Neutrophil (primary cell): ENCODE data around the gene AIG1.

Experiments used
- H3K27ac ChIP-seq: fragments of 200-600 bp; sonication (generic); 2 replicates; pipeline ENCODE4 v1.5.1; 2016; ENCODE audit warnings: mild to moderate bottlenecking, moderate library complexity
- H3K27me3 ChIP-seq: fragments of 200-600 bp; sonication (generic); 2 replicates; pipeline ENCODE4 v1.6.0; 2016; ENCODE audit warnings: mild to moderate bottlenecking
- H3K36me3 ChIP-seq: fragments of 200-600 bp; sonication (generic); 2 replicates; pipeline ENCODE4 v1.5.1; 2017
- H3K4me1 ChIP-seq, 2 experiments: fragments of 200-600 bp in 1 of 2; sonication (generic) in 1 of 2; 1 replicate in 1 of 2; 2 replicates in 1 of 2; pipeline versions ENCODE4 v1.5.1 to v1.6.1; 2013 to 2016; ENCODE audit warnings: low read depth in 1 of 2, low read length in 1 of 2, mild to moderate bottlenecking in 1 of 2, moderate library complexity in 1 of 2; ENCODE audit not compliant: control insufficient read depth in 1 of 2, insufficient read depth in 1 of 2
- H3K4me3 ChIP-seq, 2 experiments: fragments of 200-600 bp in 1 of 2; sonication (generic) in 1 of 2; 1 replicate in 1 of 2; 2 replicates in 1 of 2; pipeline ENCODE4 v1.5.1; 2013 to 2016; ENCODE audit warnings: low read depth in 1 of 2, low read length in 1 of 2, mild to moderate bottlenecking in 1 of 2, moderate library complexity in 1 of 2
- H3K9me3 ChIP-seq: fragments of 200-600 bp; sonication (generic); 2 replicates; pipeline ENCODE4 v1.5.1; 2016
- TF ChIP-seq, protein P1 (sequence below): fragments of 200-600 bp; sonication (generic); IDR thresholded peaks from 2 replicates; pipeline ENCODE4 v1.5.1; 2016; ENCODE audit warnings: antibody characterized with exemption

The AIG1 gene

DNA sequence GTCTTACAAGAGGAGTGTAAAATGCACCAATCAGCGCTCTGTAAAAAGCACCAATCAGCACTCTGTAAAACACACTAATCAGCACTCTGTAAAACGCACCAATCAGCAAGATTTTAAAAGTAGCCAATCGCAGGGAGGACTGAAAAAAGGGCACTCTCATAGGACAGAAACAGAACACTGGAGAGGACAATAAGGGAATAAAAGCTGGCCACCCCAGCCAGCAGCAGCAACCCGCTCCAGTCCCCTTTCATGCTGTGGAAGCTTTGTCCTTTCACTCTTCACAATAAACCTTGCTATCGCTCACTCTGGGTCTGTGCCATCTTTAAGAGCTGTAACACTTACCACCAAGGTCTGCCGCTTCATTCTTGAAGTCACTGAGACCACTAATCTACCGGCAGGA is 1.7 kb upstream of the AIG1 start:
- TF ChIP-seq, protein P1, sequence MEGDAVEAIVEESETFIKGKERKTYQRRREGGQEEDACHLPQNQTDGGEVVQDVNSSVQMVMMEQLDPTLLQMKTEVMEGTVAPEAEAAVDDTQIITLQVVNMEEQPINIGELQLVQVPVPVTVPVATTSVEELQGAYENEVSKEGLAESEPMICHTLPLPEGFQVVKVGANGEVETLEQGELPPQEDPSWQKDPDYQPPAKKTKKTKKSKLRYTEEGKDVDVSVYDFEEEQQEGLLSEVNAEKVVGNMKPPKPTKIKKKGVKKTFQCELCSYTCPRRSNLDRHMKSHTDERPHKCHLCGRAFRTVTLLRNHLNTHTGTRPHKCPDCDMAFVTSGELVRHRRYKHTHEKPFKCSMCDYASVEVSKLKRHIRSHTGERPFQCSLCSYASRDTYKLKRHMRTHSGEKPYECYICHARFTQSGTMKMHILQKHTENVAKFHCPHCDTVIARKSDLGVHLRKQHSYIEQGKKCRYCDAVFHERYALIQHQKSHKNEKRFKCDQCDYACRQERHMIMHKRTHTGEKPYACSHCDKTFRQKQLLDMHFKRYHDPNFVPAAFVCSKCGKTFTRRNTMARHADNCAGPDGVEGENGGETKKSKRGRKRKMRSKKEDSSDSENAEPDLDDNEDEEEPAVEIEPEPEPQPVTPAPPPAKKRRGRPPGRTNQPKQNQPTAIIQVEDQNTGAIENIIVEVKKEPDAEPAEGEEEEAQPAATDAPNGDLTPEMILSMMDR: no peak
- H3K4me1 ChIP-seq: peaks cover 12 to 18% of the 10 kb centered on the region in 2 experiments
- H3K9me3 ChIP-seq: no peaks in the 10 kb centered on the region
- no peaks in the 10 kb centered on the region for H3K36me3 ChIP-seq
- peak overlapping the region; percentile 95 for H3K27ac ChIP-seq
- H3K4me3 ChIP-seq: no peak overlapping the region
- H3K27me3 ChIP-seq: no peaks in the 10 kb centered on the region

DNA sequence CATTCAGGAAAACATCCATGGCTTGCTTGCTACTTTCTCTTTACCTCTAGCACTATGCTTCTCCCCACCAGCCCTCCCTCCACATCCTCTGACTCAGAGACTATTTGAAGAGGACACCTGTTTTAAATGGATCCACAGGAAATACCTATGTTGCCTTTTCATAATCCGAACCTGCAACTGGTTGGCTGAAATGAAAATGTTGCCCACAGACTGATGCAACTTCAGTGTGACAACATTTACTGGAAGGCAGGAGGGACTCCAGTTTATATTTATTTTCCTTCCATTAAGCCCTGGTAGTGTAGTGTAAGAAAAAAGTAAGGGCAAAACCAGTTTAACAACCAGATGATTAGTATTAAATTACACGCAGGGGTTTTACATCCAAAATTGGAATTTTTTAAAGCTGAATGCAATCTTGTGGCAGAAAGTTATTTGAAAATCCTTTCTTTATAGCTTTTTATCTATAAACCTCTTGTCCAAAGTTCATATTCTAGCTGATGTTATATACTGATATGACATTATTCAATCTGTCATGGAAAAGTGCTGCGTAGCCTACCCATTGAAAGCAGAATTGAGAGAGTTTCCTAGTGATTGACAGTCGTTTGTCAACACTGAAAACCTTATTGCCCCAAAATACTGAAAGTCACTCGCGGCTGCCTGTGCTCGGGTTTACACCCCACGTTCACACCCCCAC is 881 bp upstream of the AIG1 start:
- Histone ChIP-seq H3K4me1 (peaks cover 16 to 22% of the 10 kb centered on the region in 2 experiments), H3K9me3 (no peaks in the 10 kb centered on the region), H3K27me3 (no peaks in the 10 kb centered on the region), H3K36me3 (no peaks in the 10 kb centered on the region), H3K27ac (peak overlapping the region; percentile 95), H3K4me3 (peak overlapping the region; percentile 75 to 80)
- TF ChIP-seq, protein P1: no peak

DNA sequence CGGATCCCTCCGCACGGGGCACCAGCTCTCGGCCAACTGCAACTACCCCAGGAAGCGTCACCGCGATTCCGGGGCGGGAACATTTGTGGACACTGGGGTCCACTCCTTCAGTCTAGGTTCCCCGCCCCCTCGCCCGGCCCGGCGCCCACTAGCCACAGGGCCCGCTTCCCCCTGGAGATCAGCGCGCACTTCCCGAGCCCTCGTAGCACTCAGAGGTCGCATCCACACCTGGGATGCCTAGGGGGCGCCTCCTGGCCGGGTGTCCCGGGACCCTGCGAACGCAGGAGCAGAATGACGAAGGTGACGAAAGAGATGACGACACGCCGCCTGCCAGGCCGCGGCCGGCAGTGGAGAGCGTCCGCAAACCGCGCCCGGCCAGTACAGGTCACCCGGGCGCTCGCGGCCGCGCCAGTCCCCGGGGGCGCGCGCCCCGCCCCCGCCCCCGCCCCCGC is 309 bp upstream of the AIG1 start:
- no peaks in the 10 kb centered on the region for H3K9me3 ChIP-seq
- H3K4me1 ChIP-seq: peaks cover 22 to 26% of the 10 kb centered on the region in 2 experiments
- H3K4me3 ChIP-seq: peak overlapping the region; percentile 75 to 80
- H3K36me3 ChIP-seq: no peaks in the 10 kb centered on the region
- peak overlapping the region; percentile 95 for H3K27ac ChIP-seq
- TF ChIP-seq, protein P1: peak; percentile 49
- no peaks in the 10 kb centered on the region for H3K27me3 ChIP-seq

DNA sequence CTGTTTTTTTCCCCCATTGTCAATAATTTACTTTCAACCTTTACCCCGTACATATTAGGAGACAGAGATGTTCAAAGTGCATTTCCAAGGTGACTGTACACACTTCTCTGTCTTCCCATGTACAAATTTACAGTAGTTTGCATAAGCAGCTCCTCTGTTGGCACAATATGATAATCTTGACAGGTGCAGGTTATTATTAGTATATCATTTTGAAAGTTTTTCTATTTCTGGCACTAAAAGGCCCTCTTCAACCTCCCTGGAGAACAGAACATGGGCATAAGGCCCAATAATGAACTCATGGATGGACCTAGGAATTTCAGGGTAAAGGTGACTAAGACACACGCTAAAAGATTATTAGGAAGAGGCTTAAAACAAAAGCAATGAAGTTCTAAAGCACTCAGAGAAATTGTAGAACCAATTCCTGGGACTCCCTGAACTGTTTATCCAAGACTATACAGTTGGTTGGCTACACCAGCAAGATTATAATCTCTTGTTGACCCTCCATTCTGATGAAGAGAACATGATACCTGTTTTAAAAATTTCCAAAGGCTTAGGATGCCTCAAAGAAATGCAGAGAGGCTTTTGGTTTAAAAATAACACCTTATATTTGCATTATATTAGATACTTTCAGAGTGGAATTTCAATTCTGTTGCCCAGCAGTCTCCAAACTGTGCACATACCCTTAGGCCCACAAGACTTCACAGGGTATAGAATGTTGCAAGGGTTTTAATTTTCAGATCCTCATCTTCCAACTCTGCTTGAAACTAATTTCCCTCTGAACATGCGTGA is 1.1 kb downstream of the AIG1 start:
- Histone ChIP-seq H3K4me1 (peaks cover 26% of the 10 kb centered on the region in 2 experiments), H3K27me3 (no peaks in the 10 kb centered on the region), H3K4me3 (peak overlapping the region in 1 of 2 experiments; percentile 75), H3K9me3 (no peaks in the 10 kb centered on the region), H3K36me3 (no peaks in the 10 kb centered on the region), H3K27ac (peak overlapping the region; percentile 95)
- TF ChIP-seq, protein P1: no peak

DNA sequence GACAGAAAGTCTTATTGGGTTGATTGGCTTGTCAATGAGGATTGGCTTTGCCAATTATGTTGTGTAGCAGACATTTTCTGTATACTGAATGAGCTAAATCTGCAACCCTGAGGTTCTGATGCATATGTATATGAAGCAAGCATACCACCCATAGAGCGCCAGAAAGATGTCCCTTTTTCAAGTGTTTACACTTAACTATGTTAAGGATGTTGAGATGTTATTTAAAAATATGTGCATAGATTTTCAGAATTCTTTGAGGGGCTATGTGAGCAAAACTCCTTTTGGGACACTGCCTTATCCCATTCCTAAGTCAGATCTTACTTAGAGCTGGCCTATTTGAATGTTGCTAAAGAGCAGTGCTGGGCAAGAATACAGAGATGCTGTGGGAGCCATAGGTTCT is 1.9 kb downstream of the AIG1 start:
- H3K27ac ChIP-seq: peak overlapping the region; percentile 95
- no peaks in the 10 kb centered on the region for H3K36me3 ChIP-seq
- H3K27me3 ChIP-seq: no peaks in the 10 kb centered on the region
- TF ChIP-seq, protein P1: no peak
- H3K4me3 ChIP-seq: no peak overlapping the region
- H3K4me1 ChIP-seq: peaks cover 26% of the 10 kb centered on the region in 2 experiments
- no peaks in the 10 kb centered on the region for H3K9me3 ChIP-seq
